NB4 (cell line): ENCODE data around the gene ARID3C.

Source experiments
- CTCF ChIP-seq: IDR thresholded peaks from one replicate; pipeline ENCODE4 v1.5.1; 2012; ENCODE audit warnings: low read depth, low read length
- MAX ChIP-seq: IDR thresholded peaks from 2 replicates; pipeline ENCODE4 v1.6.1; 2011; ENCODE audit warnings: low read depth, low read length
- MYC ChIP-seq: IDR thresholded peaks from 2 replicates; pipeline ENCODE4 v1.6.1; 2011; ENCODE audit warnings: low read depth, low read length
- POLR2A ChIP-seq: IDR thresholded peaks from 2 replicates; pipeline ENCODE4 v1.6.1; 2011; ENCODE audit warnings: mild to moderate bottlenecking; ENCODE audit not compliant: insufficient read length; ENCODE audit errors: extremely low read depth

- TF ChIP-seq POLR2A (peak; percentile 22), CTCF (peak; percentile 99), MAX (peak; percentile 61), MYC (peak; percentile 75)
Measured at GRCh38 chr9:34633851-34634550, 5.1 kb upstream of the ARID3C start.
